Measurements from ENCODE around the gene CUX1.
"Not testable (repeated sequence)": the region's sequence is repeated elsewhere in the genome, so short reads cannot be mapped to it uniquely, and the experiment has no call there.

CUX1 gene

DNA sequence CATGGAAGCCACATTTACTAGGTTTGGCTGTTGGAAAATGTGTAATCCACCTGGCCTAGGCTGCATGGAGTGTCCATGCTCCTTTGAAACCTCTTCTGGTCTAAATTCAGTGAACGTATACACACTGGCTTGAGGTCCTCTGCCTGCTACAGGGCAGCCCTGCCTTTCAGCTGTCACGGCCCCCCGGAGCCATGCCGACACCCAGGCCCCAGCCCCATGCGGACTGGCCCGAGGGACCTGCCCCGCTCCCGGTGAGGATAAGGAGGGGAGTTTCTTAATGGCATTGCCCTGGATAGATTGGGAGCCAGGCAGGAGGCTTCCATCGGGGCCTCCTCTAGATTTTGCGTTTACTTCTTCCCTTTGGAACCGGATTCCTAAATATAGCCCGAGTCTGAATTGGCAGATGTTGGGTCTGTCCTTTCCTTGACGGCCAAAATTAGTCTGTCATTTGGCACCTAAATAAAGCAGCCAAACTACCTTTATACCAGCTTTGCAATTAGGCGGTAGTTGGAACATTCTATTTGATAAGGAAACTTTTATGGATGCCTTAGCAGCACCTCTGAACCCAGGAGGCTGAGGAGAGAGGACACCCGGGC is 397.1 kb downstream of the CUX1 start:
- ATAC-seq (no peak), DNase-seq (no peak)

DNA sequence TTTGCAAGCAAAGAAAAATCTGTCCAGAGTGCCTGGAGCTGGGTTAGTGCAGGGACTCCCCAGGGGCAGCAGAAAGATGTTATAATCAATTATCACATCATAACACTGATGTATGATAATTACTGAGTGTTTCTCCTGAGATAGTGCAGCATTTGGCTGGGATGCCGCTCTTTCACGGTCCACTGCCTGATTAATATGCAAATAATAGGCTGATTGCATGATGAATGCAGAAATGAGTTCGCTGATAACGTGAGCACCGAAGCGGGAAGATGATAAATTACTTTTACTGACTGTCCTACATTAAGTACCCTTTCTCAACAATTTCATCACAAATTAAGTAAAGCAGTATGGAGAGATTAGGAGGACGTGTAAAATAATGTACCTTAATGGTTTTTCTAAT is 397.8 kb downstream of the CUX1 start:
- ATAC-seq = no peak

GRCh38 chr7:102215711-102216110 is 398.3 kb downstream of the CUX1 start:
- DNase-seq = no peak
- ATAC-seq = no peak

More for the DNA sequence above, 397.8 kb downstream of the CUX1 start:
- DNase-seq = no peak

- ATAC-seq = no peak
- no peak for DNase-seq
Measured at GRCh38 chr7:102216573-102217314, 399.3 kb downstream of the CUX1 start.

DNA sequence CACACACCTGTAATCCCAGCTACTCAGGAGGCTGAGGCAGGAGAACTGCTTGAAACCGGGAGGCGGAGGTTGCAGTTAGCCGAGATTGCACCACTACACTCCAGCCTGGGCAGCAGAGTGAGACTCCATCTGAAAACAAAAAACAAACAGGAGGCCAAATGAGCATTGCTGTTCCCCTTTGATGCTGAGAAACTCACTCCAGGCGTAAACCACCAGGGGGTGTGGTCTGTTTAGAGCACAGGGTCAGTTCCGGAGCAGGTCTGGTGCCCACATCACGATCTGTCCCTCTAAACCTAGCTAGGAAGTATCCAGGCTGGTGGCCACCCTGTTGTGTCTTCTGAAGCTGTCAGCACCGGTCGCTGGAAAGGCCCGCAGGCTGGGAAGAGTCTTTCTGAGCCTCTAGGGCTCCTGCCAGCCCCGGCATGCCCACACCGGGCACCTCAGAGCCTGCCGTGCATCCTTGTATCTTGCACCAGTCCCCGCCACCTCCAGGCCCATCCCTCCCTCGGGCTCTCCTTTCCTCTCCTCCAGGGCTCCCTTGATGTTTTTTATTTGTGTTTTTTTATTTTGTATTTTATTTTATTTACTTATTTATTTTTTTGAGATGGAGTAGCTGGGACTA is 402.9 kb downstream of the CUX1 start:
- no peak for DNase-seq

DNA sequence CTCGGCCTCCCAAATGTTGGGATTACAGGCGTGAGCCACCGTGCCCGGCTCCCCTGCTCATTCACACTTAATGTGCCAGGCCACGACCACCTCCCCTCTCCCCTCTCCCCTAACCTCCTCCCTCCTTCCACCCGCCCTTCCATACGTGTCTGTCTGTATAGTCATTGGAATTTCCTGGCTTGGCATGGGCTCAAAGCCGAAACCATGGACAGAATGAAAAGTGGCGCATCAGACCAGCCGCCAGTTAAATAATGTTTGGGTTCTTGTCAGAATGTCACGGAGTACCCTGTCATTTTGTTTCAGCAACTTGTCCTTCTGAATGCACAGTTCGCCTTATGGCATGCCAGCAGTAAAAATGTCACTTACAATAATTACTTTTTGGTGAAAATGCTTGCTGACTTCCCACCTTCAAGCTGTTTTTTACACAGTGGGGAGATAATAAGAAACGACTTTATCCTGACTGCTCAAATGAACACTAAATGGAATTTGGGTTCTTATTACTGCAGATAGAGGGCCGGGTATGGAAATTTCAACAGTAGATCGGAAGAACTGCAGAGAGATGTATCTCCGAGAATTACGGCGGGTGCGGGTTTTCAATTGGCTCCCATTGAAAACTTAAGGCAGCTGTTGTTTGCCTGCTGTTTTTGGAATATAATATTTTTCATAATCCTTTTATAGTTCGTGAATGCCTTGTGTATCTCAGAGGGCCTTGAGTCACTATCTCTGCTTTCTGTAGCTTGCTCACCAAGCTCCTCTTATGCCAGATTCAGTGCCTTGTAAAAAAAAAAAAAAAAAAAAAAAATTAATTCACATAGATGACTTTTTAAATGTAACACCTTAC is 403.8 kb downstream of the CUX1 start:
- no peak for ATAC-seq

More for the DNA sequence above, 402.9 kb downstream of the CUX1 start:
- ATAC-seq = no peak

GRCh38 chr7:102221961-102222360 is 404.5 kb downstream of the CUX1 start:
- ATAC-seq (no peak), DNase-seq (no peak)

More for the DNA sequence above, 403.8 kb downstream of the CUX1 start:
- DNase-seq = no peak

- no peak for DNase-seq
- ATAC-seq = no peak
Measured at GRCh38 chr7:102222445-102222844, 405.0 kb downstream of the CUX1 start.

GRCh38 chr7:102223184-102223583 is 405.8 kb downstream of the CUX1 start:
- DNase-seq (no peak), ATAC-seq (no peak)

DNA sequence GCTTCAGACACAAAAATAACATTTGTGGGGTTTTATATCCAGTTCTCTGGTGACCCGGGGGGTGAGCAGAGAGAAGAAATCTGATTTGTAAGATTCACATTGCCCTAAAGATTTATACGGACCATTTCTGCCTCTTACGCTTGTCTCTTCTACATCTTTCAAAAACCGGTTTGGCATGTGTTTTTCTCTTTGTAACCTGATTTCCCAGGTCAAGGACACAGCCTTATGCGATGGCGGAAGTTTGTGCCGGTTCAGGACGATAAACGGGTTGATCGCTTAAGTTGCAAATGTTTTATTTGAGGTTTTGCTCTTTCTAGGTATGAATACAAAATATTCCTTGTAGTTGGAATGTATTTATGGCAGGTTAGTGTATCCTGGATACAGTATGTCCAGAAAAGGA is 407.6 kb downstream of the CUX1 start:
- DNase-seq = no peak
- ATAC-seq = no peak

DNA sequence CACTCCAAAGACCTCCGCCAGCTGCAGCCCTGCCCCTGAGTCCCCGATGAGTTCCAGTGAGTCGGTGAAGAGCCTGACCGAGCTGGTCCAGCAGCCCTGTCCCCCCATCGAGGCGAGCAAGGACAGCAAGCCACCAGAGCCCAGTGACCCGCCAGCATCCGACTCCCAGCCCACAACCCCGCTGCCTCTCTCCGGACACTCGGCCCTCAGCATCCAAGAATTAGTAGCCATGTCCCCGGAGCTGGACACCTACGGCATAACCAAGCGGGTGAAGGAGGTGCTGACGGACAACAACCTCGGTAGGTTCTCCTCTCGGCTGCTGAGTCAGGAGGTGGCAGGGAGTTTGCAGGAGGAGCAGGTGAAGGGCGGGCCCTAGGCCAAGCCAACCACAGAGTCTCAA is 409.9 kb downstream of the CUX1 start:
- ATAC-seq = no peak
- DNase-seq = no peak

- DNase-seq (no peak), ATAC-seq (no peak)
Measured at GRCh38 chr7:102228935-102229334, 411.5 kb downstream of the CUX1 start.

- ATAC-seq, DNase-seq: not testable (repeated sequence)
Measured at GRCh38 chr7:102230162-102230561, 412.7 kb downstream of the CUX1 start.

DNA sequence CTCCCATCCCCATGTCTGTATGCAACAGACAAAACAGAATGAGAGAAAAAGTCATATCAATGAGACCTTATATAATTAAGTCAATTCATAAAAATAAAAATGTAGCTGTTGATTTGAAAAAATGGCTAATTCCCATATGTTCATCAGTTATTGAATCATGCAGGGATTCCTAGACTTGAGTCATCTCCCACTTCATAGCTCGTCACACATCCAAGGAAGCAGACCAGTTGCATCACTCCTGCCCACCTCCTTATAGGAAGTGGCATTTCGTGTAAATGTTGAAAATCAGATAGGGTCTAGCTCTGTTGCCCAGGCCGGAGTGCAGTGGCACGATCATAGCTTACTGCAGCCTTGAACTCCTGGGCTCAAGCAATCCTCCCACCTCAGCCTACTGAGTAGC is 413.2 kb downstream of the CUX1 start:
- ATAC-seq (no peak), DNase-seq (no peak)

DNA sequence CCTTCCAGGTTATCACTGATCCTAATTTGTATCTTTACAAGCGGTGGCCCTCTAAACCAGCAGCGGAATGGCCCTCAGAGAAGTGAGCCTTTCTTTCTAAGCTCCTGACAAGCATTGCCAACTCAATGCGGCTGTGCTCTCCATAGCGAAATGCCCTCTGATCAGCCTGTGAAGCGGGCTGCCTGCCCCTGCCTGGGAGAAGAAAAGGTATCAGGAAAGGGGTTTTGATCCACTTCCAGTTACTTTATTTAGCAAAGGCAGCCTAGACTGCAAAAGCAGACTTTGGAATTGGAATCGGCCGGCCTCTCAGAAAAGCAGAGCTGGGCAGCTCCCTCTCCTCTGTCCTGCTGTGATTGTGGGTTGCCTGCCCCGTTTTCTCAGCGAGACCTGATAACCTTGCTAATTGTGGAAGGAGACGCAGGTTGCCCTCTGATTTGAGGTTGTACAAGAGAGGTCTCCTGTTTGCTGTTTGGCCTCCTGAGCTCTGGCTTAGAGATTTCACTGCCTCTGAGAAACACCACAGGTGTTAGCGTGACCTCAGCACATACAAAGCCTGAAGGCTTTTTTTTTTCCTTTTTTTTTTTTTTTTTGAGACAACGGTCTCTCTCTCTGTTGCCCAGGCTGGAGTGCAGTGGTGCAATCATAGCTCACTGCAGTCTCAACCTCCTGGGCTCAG is 415.3 kb downstream of the CUX1 start:
- DNase-seq = no peak
- no peak for ATAC-seq

GRCh38 chr7:102234131-102234530 is 416.7 kb downstream of the CUX1 start:
- no peak for ATAC-seq
- DNase-seq = no peak

DNA sequence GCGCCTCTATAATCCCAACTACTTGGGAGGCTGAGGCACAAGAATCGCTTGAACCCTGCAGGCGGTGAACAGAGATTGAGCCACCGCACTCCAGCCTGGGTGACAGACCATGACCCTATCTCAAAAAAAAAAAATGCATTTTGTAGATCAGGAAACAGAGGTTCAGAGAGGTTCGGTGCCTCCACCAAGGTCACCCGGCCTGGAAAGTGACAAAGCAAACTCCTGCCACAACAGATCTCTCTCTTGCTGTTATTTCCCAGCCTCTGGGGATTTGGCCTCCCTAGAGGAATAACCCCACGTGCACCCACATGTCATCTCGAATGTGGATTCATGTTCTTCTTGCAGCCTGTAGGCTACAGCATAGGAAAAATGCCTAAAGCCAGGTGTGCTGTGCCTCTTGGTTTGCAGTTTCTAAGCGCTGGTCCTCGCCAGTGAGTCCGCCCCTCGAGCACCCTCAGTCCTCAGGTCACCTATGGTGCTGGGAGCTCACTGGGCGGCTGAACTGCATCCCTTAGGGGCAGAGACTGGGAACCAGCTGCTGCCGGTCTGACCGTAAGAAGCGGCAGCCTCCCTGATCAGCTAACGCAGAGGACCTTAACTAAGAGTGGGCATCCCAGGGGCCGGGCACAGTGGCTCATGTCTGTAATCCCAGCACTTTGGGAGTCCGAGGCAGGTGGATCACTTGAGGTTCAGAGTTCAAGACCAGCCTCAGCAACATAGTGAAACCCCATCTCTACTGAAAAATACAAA is 417.6 kb downstream of the CUX1 start:
- DNase-seq (no peak), ATAC-seq (no peak)

DNA sequence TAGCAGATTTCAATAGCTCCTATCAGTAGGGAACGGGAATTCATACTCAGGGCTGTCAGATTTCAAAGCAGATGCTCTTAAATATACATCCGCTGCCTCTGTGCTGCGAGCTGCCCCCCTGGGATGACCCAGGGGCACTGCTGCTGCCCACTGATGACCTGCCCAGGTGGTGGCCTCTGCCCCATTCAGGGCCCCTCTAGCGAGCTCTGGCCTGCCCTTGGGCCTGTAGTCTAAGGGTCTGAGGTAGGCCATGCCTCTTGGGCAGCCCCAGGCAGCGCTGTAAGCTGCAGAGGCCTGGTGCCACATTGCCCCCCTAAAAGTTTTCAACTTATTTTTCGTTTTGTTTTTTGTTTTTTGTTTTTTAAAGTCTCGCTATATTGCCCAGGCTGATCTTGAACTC is 418.7 kb downstream of the CUX1 start:
- ATAC-seq = no peak
- no peak for DNase-seq

- DNase-seq (peak; percentile 54), ATAC-seq (peak; percentile 55)
Measured at GRCh38 chr7:102236592-102237287, 419.3 kb downstream of the CUX1 start.

- ATAC-seq (no peak), DNase-seq (no peak)
Measured at GRCh38 chr7:102239206-102239820, 421.9 kb downstream of the CUX1 start.

All from stimulated activated naive CD8-positive, alpha-beta T cell treated with anti-CD3 and anti-CD28 coated beads, Interleukin-15, Interleukin-2, amounts not matched to agents 100 U/mL and 50 U/mL, for 24 hours (primary cell).